ENCODE data around the gene JAK1. TPM values are rescaled to one million over a fixed set of nuclear protein-coding genes. Genes with fewer than 3 reads are reported as not detected.

JAK1 gene
- total and polyA plus RNA-seq, 2 of the 8 experiments (the other 6 are each of a cell fraction or from before 2014, with no cell fraction given), result 7.8 to 24.5 TPM

DNA sequence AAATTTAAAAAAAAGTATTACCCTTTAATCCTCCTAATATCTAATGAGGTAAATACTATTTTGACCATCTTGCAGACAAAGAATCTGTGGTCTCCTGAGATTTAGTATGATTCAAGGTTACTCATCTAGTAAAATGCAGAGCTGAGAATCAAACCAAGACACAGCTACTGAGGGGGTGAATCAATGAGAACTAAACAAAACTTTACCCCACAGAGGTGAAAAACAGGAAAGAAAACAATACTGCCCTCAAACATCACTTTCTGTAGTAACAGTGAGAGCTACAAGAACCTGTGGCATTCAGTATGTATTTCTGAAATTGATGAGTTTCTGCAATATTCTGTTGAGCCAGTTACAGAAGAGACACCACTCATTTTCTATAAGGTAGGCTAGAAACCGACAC is 85.1 kb downstream of the JAK1 start:
- FAIRE-seq (no peak), DNase-seq (ENCODE audit: low read depth in 1 of 2, low spot score in 2 of 2) (no peak)
- H3K9me3 ChIP-seq (ENCODE audit: insufficient read depth in 2 of 2, low read depth in 1 of 2, low read length in 1 of 2), result no peaks in the 10 kb centered on the region
- H3K56ac ChIP-seq (replicated peaks; ENCODE audit: insufficient read length, low read depth, low read length), result no peak overlapping the region
- no peaks in the 10 kb centered on the region for H3K27me3 ChIP-seq (replicated peaks in 1 of 4; ENCODE audit: control insufficient read depth in 3 of 4, extremely low read depth in 1 of 4, insufficient read depth in 3 of 4, low read length in 3 of 4)
- H3K23ac ChIP-seq (ENCODE audit: insufficient read length), result no peak overlapping the region
- H3K4me1 ChIP-seq (replicated peaks in 1 of 4; ENCODE audit: control insufficient read depth in 3 of 4, insufficient read depth in 4 of 4, low read length in 3 of 4), result peaks cover under 1 to 3% (median 2%) of the 10 kb centered on the region in 4 experiments; a peak in 5 of 7 replicates
- TF ChIP-seq CBX8 (IDR thresholded peaks at IDR 0.05; ENCODE audit: borderline replicate concordance, low read depth, low read length) (no peak), MAFK (IDR thresholded peaks at IDR 0.05; ENCODE audit: low read depth, low read length) (no peak), TEAD4 (IDR thresholded peaks at IDR 0.05; ENCODE audit: low read depth, low read length) (no peak), POLR2A (IDR thresholded peaks at IDR 0.05; ENCODE audit: control extremely low read depth in 1 of 2, low read depth in 2 of 2, low read length in 2 of 2) (no peak), SIX5 (IDR thresholded peaks at IDR 0.05; ENCODE audit: low read depth, low read length) (no peak), HDAC2 (IDR thresholded peaks at IDR 0.05; ENCODE audit: borderline replicate concordance in 1 of 2, low read depth in 2 of 2, low read length in 2 of 2) (no peak), CHD1 (IDR thresholded peaks at IDR 0.05; ENCODE audit: low read depth, low read length) (no peak), GTF2F1 (IDR thresholded peaks at IDR 0.05; ENCODE audit: borderline replicate concordance, low read depth, low read length) (no peak), RFX5 (IDR thresholded peaks at IDR 0.05; ENCODE audit: borderline replicate concordance, low read depth, low read length) (no peak), SIRT6 (IDR thresholded peaks at IDR 0.05; ENCODE audit: low read length) (no peak), SP1 (IDR thresholded peaks at IDR 0.05; ENCODE audit: low read depth, low read length) (no peak), CHD2 (IDR thresholded peaks at IDR 0.05; ENCODE audit: low read length) (no peak)
- TF ChIP-seq, protein P1, sequence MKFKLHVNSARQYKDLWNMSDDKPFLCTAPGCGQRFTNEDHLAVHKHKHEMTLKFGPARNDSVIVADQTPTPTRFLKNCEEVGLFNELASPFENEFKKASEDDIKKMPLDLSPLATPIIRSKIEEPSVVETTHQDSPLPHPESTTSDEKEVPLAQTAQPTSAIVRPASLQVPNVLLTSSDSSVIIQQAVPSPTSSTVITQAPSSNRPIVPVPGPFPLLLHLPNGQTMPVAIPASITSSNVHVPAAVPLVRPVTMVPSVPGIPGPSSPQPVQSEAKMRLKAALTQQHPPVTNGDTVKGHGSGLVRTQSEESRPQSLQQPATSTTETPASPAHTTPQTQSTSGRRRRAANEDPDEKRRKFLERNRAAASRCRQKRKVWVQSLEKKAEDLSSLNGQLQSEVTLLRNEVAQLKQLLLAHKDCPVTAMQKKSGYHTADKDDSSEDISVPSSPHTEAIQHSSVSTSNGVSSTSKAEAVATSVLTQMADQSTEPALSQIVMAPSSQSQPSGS (IDR thresholded peaks at IDR 0.05; ENCODE audit: low read length), result no peak
- TF ChIP-seq, protein P2, sequence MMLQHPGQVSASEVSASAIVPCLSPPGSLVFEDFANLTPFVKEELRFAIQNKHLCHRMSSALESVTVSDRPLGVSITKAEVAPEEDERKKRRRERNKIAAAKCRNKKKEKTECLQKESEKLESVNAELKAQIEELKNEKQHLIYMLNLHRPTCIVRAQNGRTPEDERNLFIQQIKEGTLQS (IDR thresholded peaks at IDR 0.05; ENCODE audit: insufficient read depth, low read depth, low read length), result no peak
- H3K23me2 ChIP-seq (ENCODE audit: low read depth, low read length), result no peaks in the 10 kb centered on the region
- 100% methylated on average over 1 of the region's 1 CpG; no CpG with 5 or more reads in 1 of the 2 experiments for WGBS, 2 experiments (ENCODE audit: extremely low coverage in 1 of 2, insufficient coverage in 1 of 2, insufficient read length in 1 of 2, insufficient replicate concordance in 2 of 2, low coverage in 1 of 2, low lambda C conversion rate in 2 of 2, missing lambda C conversion rate in 1 of 2)
- no peak overlapping the region for H3K9ac ChIP-seq (replicated peaks in 1 of 4; ENCODE audit: extremely low read depth in 1 of 4, low read depth in 3 of 4, low read length in 3 of 4)
- no peak overlapping the region for H2AK5ac ChIP-seq (ENCODE audit: low read depth, low read length)
- no peak overlapping the region for H4K5ac ChIP-seq (ENCODE audit: insufficient read length, low read depth, low read length)
- no peak overlapping the region for H2BK20ac ChIP-seq (ENCODE audit: low read length)
- POLR2A ChIA-PET (ENCODE audit: partially characterized antibody), result no interaction called here
- H3K36me3 ChIP-seq (ENCODE audit: control insufficient read depth in 2 of 4, insufficient read depth in 4 of 4, low read length in 3 of 4), result no peaks in the 10 kb centered on the region
- no peak overlapping the region for H4K91ac ChIP-seq (replicated peaks; ENCODE audit: insufficient read length, low read length)
- H3K4ac ChIP-seq (replicated peaks; ENCODE audit: insufficient read length, low read depth, low read length), result no peak overlapping the region
- no peaks in the 10 kb centered on the region for H4K20me1 ChIP-seq (replicated peaks in 1 of 2; ENCODE audit: control insufficient read depth in 1 of 2, insufficient read depth in 2 of 2, low read length in 2 of 2)
- H3K4me2 ChIP-seq (ENCODE audit: insufficient read depth in 1 of 2, low read depth in 2 of 2, low read length in 2 of 2), result no peak overlapping the region
- H3K79me1 ChIP-seq (ENCODE audit: low read depth, low read length), result no peaks in the 10 kb centered on the region
- no peak overlapping the region for H4K8ac ChIP-seq (ENCODE audit: extremely low read depth, insufficient read depth, low read length)
- no peak overlapping the region for H3K4me3 ChIP-seq (ENCODE audit: extremely low read depth in 1 of 4, insufficient read depth in 2 of 4, low read depth in 3 of 4, low read length in 4 of 4)
- CTCF ChIA-PET (ENCODE audit: partially characterized antibody), result interaction anchor here (1.2 kb wide), 1 partner anchor 19 kb away, joined by 3 read pairs; no protein-coding TSS in a partner anchor
- no peak overlapping the region for H2BK120ac ChIP-seq (replicated peaks; ENCODE audit: low read depth, low read length)
- no peak overlapping the region for H2AFZ ChIP-seq (ENCODE audit: low read length)
- H3K79me2 ChIP-seq (ENCODE audit: control insufficient read depth in 1 of 2, insufficient read depth in 2 of 2, low read length in 2 of 2), result no peaks in the 10 kb centered on the region
- no peak overlapping the region for H3K18ac ChIP-seq (ENCODE audit: extremely low read depth, low read length)
- no peak overlapping the region for H2BK12ac ChIP-seq (ENCODE audit: low read depth, low read length)
- no peak overlapping the region for H3K14ac ChIP-seq (ENCODE audit: insufficient read length)
- H2BK5ac ChIP-seq (ENCODE audit: low read depth, low read length), result no peak overlapping the region
- H2BK15ac ChIP-seq (ENCODE audit: low read length), result no peak overlapping the region
- H3K27ac ChIP-seq (ENCODE audit: low read depth, low read length), result no peak overlapping the region

Data from H1 (cell line).